K562 (cell line): ENCODE results near the gene ZMYM2.

Experiments
- CEBPB ChIP-seq: fragments of 450-650 bp; IDR thresholded peaks from 2 replicates; pipeline ENCODE4 v1.6.1; 2016; ENCODE audit warnings: missing genetic modification characterization, missing compliant biosample characterization
- ZBTB7A ChIP-seq: IDR thresholded peaks from 2 replicates; pipeline ENCODE4 v1.6.1; 2011; ENCODE audit warnings: low read depth, mild to moderate bottlenecking, low read length, moderate library complexity, borderline replicate concordance; ENCODE audit not compliant: control insufficient read depth
- TF ChIP-seq, protein P1 (sequence below), 3 experiments: IDR thresholded peaks in 2 of 3; conservative IDR thresholded peaks in 1 of 3; 2 replicates each; pipeline ENCODE4 v1.5.1; 2011 to 2012; ENCODE audit warnings: low read length in 3 of 3, mild to moderate bottlenecking in 3 of 3, control low read depth in 2 of 3, improper control_type of control experiment in 1 of 3, inconsistent platforms in 1 of 3, low read depth in 1 of 3, mixed read lengths in 1 of 3, moderate library complexity in 1 of 3; ENCODE audit not compliant: insufficient read depth in 2 of 3

DNA sequence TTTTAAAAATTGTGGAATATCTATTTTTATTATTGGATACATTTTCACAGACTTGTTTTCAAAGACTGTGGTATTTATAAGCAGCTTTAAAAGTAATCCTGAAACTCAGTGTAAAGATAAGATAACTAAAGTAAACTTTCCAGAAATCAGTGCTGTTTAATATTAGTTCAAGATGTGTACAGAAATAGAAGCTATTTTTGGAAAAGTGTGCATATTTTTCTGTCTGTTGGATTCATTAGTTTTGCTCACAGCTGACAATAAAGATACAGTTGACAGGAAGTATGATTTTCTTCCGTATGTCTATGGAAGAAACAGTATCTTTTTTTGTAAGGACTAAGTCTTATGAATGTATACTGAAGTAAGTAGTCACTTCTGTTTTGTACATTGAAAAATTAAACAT, 116.4 kb downstream of the ZMYM2 start:
- TF ChIP-seq CEBPB (tag) (no peak), ZBTB7A (no peak)
- TF ChIP-seq, protein P1, sequence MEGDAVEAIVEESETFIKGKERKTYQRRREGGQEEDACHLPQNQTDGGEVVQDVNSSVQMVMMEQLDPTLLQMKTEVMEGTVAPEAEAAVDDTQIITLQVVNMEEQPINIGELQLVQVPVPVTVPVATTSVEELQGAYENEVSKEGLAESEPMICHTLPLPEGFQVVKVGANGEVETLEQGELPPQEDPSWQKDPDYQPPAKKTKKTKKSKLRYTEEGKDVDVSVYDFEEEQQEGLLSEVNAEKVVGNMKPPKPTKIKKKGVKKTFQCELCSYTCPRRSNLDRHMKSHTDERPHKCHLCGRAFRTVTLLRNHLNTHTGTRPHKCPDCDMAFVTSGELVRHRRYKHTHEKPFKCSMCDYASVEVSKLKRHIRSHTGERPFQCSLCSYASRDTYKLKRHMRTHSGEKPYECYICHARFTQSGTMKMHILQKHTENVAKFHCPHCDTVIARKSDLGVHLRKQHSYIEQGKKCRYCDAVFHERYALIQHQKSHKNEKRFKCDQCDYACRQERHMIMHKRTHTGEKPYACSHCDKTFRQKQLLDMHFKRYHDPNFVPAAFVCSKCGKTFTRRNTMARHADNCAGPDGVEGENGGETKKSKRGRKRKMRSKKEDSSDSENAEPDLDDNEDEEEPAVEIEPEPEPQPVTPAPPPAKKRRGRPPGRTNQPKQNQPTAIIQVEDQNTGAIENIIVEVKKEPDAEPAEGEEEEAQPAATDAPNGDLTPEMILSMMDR (IDR thresholded peaks at IDR 0.05 in 2 of 3, conservative IDR thresholded peaks at IDR 0.05 in 1 of 3; ENCODE audit: insufficient read depth in 2 of 3, low read depth in 1 of 3, low read length in 3 of 3) = no peak
